Measurements from ENCODE around the gene COG3.

Gene COG3

GRCh38 chr13:45481688-45482087 is 16.9 kb downstream of the COG3 start:
- Histone ChIP-seq H3K27me3 (ENCODE audit: low read length) (no peaks in the 10 kb centered on the region), H3K4me3 (ENCODE audit: insufficient read depth, low read length, poor library complexity, severe bottlenecking) (no peak overlapping the region), H3K4me2 (ENCODE audit: low read depth, low read length, poor library complexity, severe bottlenecking) (no peak overlapping the region), H3K27ac (ENCODE audit: low read depth, low read length) (no peak overlapping the region), H3F3A (ENCODE audit: insufficient read depth) (peaks cover 6% of the 10 kb centered on the region; the same call in 1 of the 2 replicates), H2AFZ (ENCODE audit: low read depth, low read length, severe bottlenecking) (no peak overlapping the region), H3K79me2 (ENCODE audit: insufficient read depth, low read length) (peaks cover 3% of the 10 kb centered on the region; the same call in 1 of the 2 replicates), H3K36me3 (ENCODE audit: low read length) (peaks cover 26% of the 10 kb centered on the region), H4K20me1 (ENCODE audit: low read depth, low read length) (no peaks in the 10 kb centered on the region), H3K9me2 (replicated peaks; ENCODE audit: insufficient read depth, low read length) (no peaks in the 10 kb centered on the region), H3K9ac (ENCODE audit: low read length) (no peak overlapping the region), H3K9me3 (ENCODE audit: insufficient read depth, low read length) (no peaks in the 10 kb centered on the region; the same call in 1 of the 2 replicates)
- TF ChIP-seq CTCF (IDR thresholded peaks at IDR 0.05; ENCODE audit: insufficient read depth, low read length, poor library complexity, severe bottlenecking): no peak
- no peak for TF ChIP-seq EZH2phosphoT487 (conservative IDR thresholded peaks at IDR 0.05; ENCODE audit: low read length)

- H3K79me2 ChIP-seq (ENCODE audit: insufficient read depth, low read length): peaks cover 3% of the 10 kb centered on the region; the same call in 1 of the 2 replicates
- H3K36me3 ChIP-seq (ENCODE audit: low read length): peaks cover 24% of the 10 kb centered on the region
Observed at GRCh38 chr13:45482571-45483173, 17.9 kb downstream of the COG3 start.

GRCh38 chr13:45487604-45488003 is 22.9 kb downstream of the COG3 start:
- H3K4me2 ChIP-seq (ENCODE audit: low read depth, low read length, poor library complexity, severe bottlenecking): no peak overlapping the region
- no peaks in the 10 kb centered on the region for H3K9me2 ChIP-seq (replicated peaks; ENCODE audit: insufficient read depth, low read length)
- H3K9ac ChIP-seq (ENCODE audit: low read length): no peak overlapping the region
- H2AFZ ChIP-seq (ENCODE audit: low read depth, low read length, severe bottlenecking): no peak overlapping the region
- peaks cover 36% of the 10 kb centered on the region for H3K36me3 ChIP-seq (ENCODE audit: low read length)
- TF ChIP-seq EZH2phosphoT487 (conservative IDR thresholded peaks at IDR 0.05; ENCODE audit: low read length) (no peak), CTCF (IDR thresholded peaks at IDR 0.05; ENCODE audit: insufficient read depth, low read length, poor library complexity, severe bottlenecking) (no peak)
- peaks cover 6% of the 10 kb centered on the region; the same call in 1 of the 2 replicates for H3F3A ChIP-seq (ENCODE audit: insufficient read depth)
- H3K79me2 ChIP-seq (ENCODE audit: insufficient read depth, low read length): peaks cover 3% of the 10 kb centered on the region; the same call in 1 of the 2 replicates
- no peak overlapping the region for H3K4me3 ChIP-seq (ENCODE audit: insufficient read depth, low read length, poor library complexity, severe bottlenecking)
- no peaks in the 10 kb centered on the region for H3K27me3 ChIP-seq (ENCODE audit: low read length)
- H4K20me1 ChIP-seq (ENCODE audit: low read depth, low read length): peaks cover under 1% of the 10 kb centered on the region; the same call in 1 of the 2 replicates
- H3K9me3 ChIP-seq (ENCODE audit: insufficient read depth, low read length): no peaks in the 10 kb centered on the region; the same call in 1 of the 2 replicates
- no peak overlapping the region for H3K27ac ChIP-seq (ENCODE audit: low read depth, low read length)

More at GRCh38 chr13:45482571-45483173, 17.9 kb downstream of the COG3 start:
- Histone ChIP-seq H3K27ac (ENCODE audit: low read depth, low read length) (no peak overlapping the region), H3K9ac (ENCODE audit: low read length) (no peak overlapping the region), H4K20me1 (ENCODE audit: low read depth, low read length) (no peaks in the 10 kb centered on the region), H3K9me3 (ENCODE audit: insufficient read depth, low read length) (no peaks in the 10 kb centered on the region; the same call in 1 of the 2 replicates), H3K4me3 (ENCODE audit: insufficient read depth, low read length, poor library complexity, severe bottlenecking) (no peak overlapping the region), H3K4me2 (ENCODE audit: low read depth, low read length, poor library complexity, severe bottlenecking) (no peak overlapping the region), H2AFZ (ENCODE audit: low read depth, low read length, severe bottlenecking) (no peak overlapping the region), H3K9me2 (replicated peaks; ENCODE audit: insufficient read depth, low read length) (no peaks in the 10 kb centered on the region), H3K27me3 (ENCODE audit: low read length) (no peaks in the 10 kb centered on the region), H3F3A (ENCODE audit: insufficient read depth) (peaks cover 6% of the 10 kb centered on the region; the same call in 1 of the 2 replicates)
- TF ChIP-seq EZH2phosphoT487 (conservative IDR thresholded peaks at IDR 0.05; ENCODE audit: low read length): no peak
- TF ChIP-seq CTCF (IDR thresholded peaks at IDR 0.05; ENCODE audit: insufficient read depth, low read length, poor library complexity, severe bottlenecking): no peak

All from SU-DHL-6 (cell line).